Measurements from ENCODE around the gene ZNF829.

The ZNF829 gene

GRCh38 chr19:36915992-36916830 lies at the start of gene ZNF829, which contains the start of gene ZNF568:
ZNF829 (minus strand) TSS chr19:36916291; CDS start chr19:36915167, 1,124 bp downstream.
ZNF568 (plus strand) TSS chr19:36916332; CDS start chr19:36922771, 6,439 bp downstream.
- DNase-seq = peak; percentile 44

GRCh38 chr19:36963280-36963679 lies 47.2 kb upstream of the ZNF829 start:
- peak; percentile 88 for DNase-seq

- no peak for DNase-seq
Observed at GRCh38 chr19:36962346-36962745, 46.3 kb upstream of the ZNF829 start.

DNA sequence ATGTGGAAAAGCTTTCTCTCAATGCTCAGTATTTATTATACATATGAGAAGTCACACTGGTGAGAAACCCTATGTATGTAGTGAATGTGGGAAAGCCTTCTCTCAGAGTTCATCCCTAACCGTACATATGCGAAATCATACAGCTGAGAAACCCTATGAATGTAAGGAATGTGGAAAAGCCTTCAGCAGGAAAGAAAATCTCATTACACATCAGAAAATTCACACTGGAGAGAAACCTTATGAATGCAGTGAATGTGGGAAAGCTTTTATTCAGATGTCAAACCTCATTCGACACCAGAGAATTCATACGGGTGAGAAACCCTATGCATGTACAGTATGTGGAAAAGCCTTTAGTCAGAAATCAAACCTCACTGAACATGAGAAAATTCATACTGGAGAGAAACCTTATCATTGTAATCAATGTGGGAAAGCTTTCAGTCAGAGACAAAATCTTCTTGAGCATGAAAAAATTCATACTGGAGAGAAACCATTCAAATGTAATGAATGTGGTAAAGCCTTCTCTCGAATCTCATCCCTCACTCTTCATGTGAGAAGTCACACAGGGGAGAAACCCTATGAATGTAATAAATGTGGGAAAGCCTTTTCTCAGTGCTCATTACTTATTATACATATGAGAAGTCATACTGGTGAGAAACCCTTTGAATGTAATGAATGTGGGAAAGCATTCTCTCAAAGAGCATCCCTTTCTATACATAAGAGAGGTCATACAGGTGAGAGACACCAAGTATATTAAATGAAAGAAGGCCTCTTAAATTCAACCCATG lies 34.4 kb upstream of the ZNF829 start:
- no peak for DNase-seq

DNA sequence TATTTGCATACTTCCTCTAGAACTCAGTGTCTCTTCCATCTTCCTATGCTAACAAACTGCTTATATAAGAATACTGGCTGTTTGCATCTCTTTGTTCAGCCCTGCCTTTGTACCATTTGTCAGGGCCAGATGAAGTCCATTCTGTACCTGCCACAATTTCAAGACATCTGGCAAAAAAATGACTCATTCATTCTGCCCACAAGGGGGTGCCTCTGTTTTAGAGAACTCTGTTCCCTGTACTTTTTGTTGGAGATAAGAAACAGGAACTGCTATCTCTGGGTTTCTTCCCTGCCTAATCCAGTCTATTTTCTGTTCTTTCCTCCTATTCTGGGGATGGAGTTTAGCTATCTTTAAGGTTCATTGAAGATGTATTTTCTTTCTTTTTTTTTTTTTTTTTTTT lies 23.1 kb upstream of the ZNF829 start:
- DNase-seq = no peak

DNA sequence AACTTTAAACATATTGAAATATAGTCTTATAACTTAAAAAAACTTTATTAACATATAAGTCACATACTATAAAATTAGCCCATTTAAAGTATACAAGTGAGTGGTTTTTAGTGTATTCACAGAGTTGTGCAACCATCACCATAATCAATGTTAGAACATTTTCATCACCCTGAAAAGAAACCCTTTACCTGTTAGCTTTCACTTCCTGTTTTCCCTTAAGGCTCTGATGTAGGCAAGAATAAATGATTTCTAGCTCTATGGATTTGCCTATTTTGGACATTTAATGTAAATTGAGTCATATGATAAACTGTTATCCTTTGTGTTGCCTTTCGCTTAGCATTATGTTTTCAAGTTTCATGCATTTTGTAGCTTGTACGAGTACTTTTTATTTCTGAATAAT lies 15.6 kb upstream of the ZNF829 start:
- no peak for DNase-seq

DNA sequence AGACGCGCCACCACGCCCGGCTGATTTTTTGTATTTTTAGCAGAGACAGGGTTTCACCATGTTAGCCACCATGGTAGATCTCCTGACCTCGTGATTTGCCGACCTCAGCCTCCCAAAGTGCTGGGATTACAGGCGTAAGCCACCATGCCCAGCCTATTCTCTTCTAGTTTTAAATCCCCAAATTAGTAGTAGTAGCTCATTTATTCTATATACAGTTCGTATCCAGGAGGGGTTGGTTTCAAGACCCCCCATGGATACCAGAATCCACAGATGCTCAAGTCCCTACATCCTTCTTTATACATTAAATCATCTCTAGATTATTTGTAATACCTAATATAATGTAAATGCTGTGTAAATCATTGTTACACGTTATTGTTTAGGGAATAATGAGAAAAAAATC lies 2.0 kb upstream of the ZNF829 start:
- DNase-seq = no peak

DNA sequence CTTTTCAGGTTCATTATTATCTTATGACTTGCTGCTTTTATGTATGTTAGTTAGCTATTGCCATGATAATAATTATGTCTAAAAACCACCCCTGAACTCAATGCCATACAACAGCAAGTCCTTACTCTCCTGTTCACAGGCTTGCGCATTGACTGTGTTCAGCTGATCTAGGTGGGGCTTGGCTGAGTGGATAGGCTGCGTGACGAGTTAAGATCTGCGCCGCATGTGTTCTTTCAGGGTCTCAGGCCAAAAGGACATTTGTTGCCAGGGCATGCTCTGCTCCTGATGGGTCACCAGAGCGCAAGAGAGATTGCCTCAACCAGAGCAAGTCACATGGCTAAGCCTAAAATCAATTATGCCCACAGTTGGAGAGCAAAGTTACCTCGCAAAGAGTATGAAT lies 900 bp upstream of the ZNF829 start:
- DNase-seq = no peak

DNA sequence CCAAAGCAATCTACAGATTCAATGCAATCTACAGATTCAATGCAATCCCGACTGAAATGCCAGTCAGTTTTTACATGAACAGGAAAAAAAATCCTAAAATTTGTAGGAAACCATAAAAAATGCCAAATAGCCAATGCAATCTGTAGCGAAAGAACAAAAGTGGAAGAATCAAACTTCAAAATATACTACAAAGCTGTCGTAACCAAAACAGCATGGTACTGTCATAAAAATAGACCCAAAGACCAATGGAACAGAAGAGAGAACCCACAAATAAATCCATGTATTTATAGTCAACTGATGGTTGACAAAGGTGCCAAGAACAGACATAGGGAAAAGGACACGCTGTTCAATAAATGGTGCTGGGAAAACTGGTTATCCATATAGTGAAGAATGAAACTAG lies 17.7 kb downstream of the ZNF829 start:
- no peak for DNase-seq

DNA sequence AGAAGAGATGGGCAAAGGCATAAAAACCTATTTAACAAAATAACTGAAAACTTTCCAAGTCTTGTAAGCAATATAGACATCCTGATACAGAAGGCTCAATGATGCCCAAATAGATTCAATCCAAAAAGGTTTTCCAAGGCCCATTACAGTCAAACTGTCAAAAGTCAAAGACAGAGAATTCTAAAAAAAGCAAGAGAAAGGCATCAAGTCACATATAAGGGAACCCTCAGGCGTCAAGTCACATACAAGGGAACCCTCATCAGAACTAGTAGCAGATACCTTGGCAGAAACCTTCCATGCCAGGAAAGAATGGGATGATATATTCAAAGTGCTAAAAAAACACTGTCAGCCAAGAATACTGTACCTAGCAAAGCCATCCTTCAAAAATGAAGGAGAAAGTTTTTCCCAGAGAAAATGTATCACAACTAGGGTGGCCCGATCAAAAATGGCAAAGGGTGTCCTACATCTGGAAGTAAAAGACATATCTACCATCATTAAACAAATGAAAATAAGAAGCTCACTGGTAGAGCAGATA lies 21.2 kb downstream of the ZNF829 start:
- DNase-seq = no peak

DNA sequence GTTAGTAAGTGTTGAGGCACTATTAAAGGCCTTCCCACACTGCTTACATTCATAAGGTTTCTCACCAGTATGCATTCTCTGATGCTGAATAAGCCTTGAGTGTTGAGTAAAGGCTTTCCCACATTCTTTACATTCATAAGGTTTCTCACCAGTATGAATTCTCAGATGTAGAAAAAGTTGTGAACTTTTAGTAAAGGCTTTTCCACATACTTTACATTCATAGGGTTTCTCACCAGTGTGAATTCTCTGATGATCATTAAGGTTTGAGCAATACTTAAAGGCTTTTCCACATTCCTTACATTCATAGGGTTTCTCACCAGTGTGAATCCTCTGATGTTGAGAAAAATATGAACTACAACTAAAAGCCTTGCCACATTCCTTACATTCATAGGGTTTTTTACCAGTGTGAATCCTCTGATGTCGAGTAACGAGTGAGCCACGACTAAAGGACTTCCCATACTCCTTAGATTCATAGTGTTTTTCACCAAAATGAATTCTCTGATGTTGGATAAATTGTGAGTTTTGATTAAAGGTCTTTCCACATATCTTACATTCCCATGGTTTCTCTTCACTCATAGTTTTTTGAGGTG lies 24.2 kb downstream of the ZNF829 start:
- DNase-seq = no peak

DNA sequence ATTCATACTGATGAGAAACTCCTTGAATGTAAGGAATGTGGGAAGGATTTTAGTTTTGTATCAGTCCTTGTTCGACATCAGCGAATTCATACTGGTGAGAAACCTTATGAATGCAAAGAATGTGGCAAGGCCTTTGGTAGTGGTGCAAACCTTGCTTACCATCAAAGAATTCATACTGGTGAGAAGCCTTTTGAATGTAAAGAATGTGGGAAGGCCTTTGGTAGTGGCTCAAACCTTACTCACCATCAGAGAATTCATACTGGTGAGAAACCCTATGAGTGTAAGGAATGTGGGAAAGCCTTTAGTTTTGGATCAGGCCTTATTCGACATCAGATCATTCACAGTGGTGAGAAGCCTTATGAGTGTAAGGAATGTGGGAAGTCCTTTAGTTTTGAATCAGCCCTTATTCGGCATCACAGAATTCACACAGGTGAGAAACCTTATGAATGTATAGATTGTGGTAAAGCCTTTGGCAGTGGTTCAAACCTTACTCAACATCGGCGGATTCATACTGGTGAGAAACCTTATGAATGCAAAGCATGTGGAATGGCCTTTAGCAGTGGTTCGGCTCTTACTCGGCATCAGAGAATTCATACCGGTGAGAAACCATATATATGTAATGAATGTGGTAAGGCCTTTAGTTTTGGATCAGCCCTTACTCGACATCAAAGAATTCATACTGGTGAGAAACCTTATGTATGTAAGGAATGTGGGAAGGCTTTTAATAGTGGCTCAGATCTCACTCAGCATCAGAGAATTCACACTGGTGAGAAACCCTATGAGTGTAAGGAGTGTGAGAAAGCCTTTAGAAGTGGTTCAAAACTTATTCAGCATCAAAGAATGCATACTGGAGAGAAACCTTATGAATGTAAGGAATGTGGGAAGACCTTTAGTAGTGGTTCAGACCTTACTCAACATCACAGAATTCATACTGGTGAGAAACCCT lies 38.8 kb downstream of the ZNF829 start:
- no peak for DNase-seq

- no peak for DNase-seq
Observed at GRCh38 chr19:36851898-36852297, 64.2 kb downstream of the ZNF829 start.

- peak; percentile 35 for DNase-seq
Observed at GRCh38 chr19:36850559-36851442, 65.3 kb downstream of the ZNF829 start, which contains the start of gene ZNF345. ZNF345 (plus strand) TSS chr19:36850876; CDS start chr19:36876831, 25,955 bp downstream.

DNA sequence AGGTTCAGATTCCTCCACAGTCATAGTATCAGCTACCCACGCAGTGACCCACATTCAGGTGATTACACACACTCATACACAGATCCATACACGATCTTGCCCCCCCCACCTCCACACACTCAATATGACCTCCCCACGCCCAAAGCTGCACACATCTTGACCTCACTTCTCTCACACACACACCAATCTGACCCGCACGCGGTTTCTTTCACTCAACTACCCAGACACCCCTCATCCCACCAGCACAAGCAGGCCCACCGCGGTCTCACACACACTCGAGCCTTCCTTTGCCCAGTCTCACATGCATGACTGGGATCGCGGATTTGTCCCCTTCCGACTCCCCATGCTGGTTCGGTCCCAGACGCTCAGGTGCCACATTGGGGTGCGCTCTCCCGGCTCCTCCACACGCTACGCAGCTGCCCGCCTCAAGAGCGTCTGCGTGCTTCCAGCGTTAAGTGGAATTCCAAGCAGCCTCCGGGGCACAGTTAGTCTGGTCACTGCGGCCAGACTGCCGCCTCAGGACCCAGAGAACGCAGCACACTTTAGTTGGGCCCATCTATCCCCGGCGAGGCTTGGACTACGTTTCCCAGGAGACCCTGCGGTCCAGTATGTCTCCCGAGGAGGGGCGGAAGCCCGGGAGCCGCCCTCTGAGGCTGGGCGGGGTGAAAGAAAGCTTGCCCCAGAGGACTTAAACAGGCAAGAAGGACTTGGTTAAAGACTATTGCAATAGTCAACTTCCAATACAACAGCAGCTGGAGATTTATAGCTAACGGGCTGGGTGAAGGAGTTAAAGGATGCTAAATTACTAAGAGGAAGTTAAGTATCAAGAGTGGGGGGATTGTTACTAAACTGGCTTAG lies 66.2 kb downstream of the ZNF829 start:
- DNase-seq = peak; percentile 52

GRCh38 chr19:36847968-36848367 lies 68.1 kb downstream of the ZNF829 start:
- no peak for DNase-seq

DNA sequence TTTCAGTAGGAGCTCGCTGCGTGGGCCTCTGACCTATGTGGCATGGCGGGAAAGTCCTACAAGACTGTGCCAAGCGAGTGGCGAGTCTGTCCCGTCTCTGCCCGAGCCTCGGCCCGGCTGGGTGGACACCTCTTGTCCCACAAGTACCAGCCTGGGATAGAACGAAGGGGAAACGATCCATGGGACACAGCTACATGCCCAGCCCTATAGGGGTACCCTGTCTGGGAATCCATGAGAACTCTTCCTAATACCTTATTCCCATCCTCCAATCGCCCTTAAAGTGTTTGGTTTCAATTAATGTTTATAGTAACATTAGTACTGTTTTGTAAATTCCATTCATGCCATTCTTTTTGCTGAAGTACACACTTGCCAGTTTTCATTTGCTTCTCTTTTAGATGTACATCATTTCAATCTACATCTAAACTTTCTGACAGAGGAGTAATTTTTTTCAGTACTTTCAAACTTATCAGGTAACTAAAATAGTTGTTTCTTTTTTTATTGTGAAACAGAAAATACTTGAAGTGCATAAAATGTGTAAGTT lies 77.2 kb downstream of the ZNF829 start:
- no peak for DNase-seq

Data from NCI-H2081 treated with DMSO at 0.1 percent for 48 hours (cell line).